Stimulated activated CD8-positive, alpha-beta memory T cell treated with anti-CD3 and anti-CD28 coated beads, Interleukin-7, amount 100 ng/mL, for 1 hour (primary cell): ENCODE measurements around the gene NCBP2.
A peak's percentile ranks its signal among the peaks of the same experiment; 100 is the strongest.

Source experiments
- DNase-seq, 2 donors: peaks; one replicate each; pipeline ENCODE4 v3.0.0-alpha.2; 2020; ENCODE audit warnings: low read depth in 2 of 2

NCBP2 gene

DNA sequence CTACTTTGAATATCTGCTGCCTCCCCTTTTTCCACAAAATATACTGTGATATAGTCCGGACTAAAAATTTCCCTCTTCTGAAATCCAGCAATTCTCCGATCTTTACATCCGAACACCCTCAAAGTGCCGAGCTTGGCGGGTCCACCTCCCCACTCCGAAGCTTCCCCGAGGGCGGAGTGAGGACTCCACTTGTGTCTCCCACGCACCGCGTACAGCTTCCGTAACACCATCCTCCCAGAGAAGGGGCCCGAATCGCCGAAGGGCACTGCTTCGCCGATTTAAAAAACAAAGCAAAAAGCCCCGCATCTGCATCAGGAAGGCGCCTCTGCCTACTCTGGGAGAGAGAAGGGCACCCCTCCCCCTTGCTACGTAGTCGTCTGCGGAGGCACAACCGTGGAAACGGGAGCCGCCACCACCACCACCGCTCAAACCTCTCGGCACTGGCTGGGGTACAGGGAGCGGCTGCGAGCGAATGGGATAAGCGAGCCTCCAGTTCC is 551 bp downstream of the NCBP2 start:
- DNase-seq, result peak; percentile 17 to 32

DNA sequence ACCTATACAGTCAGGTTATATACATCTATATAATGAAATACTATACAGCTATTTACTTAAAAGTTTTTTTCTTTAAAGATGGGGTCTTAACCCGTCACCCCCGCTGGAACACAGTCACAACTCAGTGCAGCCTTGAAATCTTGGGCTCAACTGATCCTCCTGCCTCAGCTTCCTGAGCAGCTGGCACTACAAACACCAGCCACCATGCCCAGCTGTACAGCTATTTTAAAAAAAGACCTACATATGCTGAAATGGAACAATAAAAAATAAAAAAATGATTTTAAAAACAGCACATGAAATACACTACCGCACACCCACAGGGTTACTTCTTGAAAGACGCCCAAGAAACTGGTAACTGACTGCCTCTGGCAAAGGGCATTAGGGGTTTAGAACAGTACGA is 3.8 kb downstream of the NCBP2 start:
- no peak for DNase-seq

DNA sequence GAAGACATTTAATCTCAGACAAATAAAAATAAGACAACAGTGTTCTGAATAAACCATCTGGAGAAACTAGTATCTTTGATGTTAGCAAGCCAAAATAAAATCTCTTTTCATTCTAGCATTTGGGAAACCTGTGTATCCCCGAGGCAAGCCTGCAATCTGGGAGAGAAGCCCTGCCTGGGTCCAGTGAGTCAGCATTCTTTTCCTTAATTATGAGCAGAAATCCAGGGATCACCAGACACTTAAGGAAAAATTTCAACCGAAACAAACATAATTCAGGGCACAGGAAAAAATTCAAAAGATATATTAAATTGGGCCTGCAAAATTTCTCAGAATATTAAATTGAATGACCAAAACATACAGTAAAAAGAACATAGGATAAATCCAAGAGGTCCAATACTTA is 4.2 kb downstream of the NCBP2 start:
- no peak for DNase-seq

DNA sequence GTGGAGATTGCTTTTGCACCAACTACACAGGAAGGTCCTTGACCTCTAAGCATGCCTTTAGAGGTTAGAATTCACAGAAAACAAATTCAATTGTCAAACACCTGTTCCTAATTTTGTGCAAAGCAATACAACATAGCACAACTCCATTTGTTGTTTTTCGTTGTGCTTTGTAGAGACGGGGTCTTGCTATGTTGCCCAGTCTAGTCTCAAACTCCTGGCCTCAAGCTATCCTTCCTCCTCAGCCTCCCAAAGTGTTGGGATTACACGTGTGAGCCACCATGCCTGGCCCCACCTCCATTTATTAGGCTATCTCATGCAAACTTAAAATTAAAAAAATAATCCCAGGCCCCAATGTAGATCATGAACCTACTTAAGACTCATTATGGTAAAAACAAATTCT is 6.0 kb downstream of the NCBP2 start:
- DNase-seq, result no peak

DNA sequence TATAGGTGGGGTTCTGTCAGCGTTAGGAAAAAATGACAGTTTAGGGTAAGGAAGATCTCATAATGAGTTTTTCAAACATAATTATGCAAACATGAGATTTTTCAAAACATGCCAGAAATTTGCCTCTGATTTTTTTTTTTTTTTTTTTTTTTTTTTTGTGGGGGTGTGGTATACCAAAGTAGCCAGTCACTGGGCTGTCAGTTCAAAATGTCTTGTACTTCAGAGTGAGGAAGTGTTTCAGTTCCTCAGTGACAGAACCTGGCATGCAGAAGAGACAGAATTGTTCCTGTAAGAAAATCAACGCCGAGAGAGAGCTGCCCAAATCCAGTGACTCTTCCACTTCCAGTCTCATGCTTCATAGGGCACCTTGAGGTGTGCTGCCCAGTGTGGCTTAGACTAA is 9.7 kb downstream of the NCBP2 start:
- DNase-seq, result no peak

DNA sequence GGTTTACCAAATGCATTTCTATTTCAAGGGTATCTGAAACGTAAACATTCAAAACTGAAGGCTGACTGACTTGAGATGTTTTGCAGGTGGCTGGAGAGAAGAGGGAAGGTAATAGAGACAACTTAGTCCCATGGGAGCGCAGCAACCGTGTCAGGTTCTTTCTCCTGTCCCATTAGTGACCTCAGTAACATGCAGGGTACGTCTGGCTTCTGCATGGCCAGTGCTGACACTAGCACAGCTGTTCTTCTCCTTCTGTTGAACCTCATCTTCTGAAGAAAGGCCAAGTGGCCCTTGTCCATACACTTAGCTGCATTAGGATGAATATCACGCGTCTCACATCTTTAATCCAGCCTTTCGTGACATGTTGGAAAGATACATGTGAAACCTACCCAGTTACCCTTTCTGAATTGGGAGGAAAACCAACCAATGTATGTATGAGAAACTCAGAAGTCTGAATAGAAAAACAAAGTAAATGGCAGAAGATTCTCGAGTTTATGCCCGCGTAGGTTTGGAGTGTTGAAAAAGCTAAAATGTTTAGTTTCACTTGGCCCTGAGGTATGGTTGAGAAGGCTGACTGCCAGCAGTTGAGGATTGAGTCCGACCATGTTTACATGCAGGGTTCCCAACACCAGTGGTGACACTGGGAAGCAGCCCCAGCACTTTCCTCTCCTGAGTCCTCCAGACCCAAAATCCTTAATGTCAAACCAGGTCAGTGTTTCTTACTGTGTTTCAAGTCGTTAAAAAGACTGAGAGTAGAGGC is 10.3 kb downstream of the NCBP2 start:
- DNase-seq, result no peak

DNA sequence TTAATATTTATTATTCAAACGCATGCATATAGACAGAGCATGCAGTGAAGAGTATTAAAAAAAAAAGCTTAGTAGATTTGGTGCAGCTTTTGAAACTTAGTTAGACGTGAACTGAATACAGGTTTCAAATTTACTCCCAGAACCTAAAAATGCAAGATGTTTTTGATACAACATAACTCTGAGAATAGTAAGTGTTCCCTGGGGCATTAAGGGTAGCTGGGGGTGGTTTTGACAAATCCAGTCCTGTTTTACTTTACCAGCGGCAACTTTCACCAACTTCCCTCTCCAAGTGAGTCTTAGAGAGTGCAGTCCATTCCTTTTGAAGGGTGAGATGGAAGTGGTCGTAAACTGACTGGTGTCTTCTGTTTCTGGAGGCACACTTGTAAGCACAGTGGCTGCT is 11.2 kb downstream of the NCBP2 start:
- DNase-seq, result no peak

DNA sequence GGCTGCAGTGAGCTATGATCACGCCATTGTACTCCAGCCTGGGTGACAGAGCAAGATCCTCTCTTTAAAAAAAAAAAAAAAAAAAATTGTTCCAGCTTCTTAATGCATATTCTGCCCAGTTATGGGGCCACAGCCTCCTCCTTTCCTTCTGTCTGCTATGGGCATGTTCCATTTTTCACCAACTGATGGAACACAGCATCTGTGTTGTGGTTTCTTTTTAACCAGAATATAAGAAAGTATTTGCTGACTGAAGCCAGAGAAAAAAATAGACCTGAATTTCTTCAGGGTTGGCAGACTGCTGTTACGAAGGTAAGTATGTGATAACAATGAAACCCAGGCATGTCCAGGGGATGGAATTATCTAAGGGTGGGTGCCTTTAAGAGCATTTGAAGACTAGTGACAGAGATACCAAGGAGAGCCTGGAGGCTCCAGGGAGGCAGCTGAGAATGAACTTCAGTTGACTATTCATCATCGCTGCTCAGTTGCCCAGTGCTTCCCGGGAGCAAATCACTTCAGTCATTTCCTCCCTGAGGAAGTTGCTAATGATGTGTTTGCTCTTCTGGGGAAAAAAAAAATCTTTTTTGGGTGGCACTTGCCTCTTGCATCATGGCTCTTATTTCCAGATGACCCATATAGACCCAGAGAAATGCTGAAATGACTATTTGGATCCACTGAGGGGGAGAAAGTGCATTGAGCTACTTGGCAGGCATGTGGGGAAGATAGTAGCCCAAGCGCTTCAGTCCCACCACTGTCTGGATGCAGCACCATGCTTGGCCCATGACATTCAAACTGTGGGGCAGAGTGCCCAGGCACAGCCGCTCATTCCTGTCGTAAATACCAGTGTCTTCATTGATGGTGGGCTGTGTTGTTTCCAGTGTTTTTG is 14.5 kb downstream of the NCBP2 start:
- DNase-seq, result no peak

DNA sequence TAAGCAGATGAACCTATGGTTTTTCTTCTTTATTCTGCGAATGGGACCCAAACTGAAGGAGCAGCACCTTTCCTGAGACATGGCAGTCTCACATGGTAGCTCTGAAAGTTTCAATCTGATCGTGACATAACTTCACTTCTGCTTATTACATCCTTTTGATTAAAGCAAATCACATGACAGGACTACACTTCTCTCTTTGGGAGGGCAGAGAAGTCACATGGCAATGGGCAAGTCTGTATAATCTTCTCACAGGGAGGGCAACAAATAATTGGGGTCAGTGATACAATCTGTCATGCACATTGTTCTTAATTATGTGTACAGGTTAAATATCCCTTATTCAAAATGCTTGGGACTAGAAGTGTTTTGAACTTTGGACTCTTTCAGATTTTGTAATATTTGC is 21.6 kb downstream of the NCBP2 start:
- DNase-seq, result no peak

DNA sequence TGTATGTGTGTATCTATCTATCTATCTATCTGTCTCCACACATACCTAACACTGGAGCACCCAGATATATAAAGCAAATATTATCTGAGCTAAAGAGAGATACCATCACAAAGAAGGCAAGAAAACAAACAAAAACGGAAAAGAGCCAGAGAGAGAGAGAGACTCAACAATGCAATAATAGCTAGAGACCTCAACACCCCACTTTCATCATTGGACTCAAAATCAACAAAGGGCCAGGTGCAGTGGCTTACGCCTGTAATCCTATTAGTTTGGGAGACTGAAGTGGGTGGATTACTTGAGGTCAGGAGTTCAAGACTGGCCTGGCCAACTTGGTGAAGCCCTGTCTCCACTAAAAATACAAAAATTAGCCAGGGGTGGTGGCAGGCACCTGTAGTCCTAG is 23.4 kb downstream of the NCBP2 start:
- no peak for DNase-seq

DNA sequence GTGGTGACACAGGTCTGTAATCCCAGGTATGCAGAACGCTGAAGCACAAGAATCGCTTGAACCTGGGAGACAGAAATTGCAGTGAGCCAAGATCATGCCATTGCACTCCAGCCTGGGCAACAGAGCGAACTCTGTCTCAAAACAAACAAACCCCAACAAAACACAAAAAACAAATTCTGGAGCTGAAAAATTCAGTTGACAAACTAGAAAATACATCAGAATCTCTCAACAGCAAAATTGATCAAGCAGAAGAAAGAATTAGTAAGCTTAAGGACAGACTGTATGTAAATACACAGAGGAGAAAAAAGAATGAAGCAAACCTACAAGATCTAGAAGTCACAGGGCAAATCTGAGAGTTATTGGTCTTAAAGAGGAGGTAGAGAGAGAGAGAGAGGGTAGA is 25.3 kb downstream of the NCBP2 start:
- no peak for DNase-seq

DNA sequence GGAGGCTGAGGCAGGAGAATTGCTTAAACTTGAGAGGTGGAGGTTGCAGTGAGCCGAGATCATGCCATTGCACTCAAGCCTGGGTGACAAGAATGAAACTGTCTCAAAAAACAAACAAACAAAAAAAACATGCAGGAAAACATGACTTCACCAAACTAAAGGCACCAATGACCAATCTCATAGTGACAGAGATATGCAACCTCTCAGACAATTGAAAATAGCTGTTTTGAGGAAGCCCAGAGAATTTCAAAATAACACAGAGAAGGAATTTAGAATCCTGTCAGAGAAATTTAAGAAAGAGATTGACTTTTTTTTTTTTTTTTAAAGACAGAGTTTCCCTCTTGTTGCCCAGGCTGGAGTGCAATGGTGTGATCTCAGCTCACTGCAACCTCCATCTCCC is 26.1 kb downstream of the NCBP2 start:
- no peak for DNase-seq

DNA sequence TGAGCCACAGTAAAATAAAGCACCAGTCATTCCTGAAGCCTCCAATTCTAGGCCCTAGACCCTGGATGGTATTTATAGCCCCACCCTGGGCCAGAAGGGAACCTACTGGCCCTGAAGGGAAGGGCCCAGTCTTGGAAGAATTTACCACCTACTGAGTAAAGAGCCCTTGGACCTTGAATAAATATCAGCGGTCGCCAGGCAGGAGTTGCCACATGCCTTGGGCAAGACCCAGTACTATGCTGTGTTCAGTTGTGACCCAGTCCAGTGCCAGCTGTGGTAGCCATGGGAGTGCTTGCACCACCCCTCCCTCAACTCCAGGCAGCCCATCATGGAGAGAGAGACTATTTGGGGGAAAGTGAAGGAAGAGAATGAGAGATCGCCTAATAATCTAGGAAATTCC is 27.0 kb downstream of the NCBP2 start:
- no peak for DNase-seq

DNA sequence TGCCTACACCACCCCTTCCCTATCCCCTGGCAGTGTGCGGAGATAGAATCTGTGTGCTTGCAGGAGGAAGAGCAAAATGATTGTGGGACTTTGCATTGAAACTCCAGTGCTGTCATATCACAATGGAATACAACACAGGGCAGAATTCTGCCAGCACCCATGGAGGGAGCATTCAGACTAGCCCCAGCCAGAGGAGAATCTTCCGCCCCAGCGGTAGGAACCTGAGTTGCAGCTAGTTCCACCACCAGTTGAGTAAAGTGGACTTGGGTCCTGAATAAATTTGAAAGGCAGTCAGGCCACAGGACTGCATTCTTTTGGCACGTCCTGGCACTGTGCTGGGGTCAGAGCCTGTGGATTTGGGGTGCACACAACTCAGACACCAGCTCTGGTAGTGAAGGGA is 27.5 kb downstream of the NCBP2 start:
- no peak for DNase-seq

DNA sequence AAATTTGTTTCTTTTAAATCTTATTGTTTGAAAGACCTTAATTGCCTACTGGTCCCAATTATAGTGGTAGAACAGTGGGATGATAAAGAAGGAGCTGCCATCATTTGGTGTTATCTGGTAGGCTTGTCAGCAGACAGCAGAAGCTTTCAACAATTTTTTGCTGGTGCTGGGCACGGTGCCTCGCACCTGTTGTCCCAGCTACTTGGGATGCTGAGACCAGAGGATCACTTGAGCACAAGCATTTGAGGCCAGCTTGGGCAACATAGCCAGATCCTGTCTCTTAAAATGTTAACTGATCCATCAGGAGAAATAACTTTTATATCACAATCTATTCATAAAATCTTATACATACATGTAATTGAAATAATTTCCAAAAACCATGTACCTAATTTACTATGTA is 38.6 kb downstream of the NCBP2 start:
- no peak for DNase-seq

DNA sequence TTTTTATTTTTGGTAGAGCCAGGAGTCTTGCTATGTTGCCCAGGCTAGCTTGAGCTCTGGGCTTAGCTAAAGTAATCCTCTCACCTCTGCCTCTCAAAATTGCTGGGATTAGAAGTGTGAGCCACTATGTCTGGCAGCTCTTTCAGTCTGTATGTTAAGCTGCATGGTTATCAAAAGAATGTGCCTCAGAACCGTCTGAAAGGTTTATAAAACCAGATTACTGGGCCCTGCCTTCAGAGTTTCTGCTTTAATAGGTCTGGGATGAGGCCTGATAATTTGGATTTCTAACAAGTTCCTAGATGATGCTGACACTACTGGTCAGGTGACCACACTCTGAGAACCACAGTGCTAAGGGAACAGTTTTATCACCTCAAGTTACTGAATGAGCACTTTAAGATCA is 40.0 kb downstream of the NCBP2 start:
- no peak for DNase-seq

DNA sequence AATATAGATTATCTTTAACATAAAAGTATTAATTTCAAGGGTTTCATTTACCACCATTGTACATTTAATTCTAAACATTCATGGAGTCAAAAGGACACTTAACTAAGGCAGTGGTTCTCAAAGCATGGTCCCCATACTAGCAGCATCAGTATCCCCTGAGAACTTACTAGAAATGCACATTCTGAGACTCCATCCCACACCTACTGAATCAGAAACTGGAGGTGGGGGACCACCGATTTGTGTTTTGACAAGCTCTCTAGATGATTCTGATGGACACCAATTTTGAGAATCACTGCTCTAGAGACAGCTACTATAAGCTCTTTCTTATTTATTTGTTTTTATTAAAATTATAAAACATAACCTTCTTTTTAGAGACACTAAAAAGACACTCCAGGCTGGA is 40.6 kb downstream of the NCBP2 start:
- no peak for DNase-seq

DNA sequence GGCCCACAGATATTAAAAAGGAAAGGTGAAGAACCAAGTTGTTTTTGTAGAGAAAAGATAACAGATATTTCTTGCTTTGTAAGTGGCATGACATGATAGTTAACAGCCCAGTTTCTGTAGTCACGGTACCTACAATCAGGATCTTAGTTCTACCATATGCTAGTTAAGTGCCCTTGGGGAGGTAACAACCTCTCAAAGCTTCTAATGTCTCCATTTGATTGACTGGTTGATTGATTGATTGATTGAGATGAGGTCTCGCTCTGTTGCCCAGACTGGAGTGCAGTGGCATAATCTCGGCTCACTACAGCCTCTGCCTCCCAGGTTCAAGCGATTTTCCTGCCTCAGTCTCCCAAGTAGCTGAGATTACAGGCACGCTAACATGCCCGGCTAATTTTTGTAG is 46.1 kb downstream of the NCBP2 start:
- DNase-seq, result no peak

DNA sequence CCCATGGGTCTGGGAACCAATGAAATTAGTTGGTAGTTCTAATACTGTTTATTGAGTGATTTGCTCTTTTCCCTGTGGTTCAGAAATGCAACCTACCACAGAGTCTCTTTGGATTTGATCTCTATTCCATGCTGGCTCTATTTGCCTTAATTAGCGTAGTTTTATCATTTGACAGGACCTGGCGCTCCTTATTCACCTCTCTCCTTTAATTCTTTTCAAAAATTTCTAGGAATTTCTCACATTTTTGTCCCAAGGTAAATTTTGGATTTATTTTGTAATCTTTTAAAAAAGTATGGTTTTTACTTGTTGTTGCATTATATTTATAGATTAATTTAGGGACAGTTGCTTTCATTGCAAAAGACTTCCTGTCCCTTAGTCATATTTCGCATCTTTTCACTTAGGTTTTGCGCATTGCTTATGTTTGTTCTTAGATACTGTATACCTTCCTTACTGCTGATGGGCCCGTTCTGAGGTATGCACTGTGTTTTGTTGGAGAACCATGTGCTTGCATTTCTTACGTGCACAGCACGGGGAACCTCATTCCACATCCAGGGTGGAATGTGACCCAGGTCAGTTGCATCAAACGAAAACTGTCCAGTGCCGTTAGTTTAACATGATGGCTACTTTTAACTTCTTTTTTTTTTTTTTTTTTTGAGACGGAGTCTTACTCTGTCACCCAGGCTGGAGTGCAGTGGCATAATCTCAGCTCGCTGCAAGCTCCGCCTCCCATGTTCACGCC is 47.6 kb downstream of the NCBP2 start:
- no peak for DNase-seq

DNA sequence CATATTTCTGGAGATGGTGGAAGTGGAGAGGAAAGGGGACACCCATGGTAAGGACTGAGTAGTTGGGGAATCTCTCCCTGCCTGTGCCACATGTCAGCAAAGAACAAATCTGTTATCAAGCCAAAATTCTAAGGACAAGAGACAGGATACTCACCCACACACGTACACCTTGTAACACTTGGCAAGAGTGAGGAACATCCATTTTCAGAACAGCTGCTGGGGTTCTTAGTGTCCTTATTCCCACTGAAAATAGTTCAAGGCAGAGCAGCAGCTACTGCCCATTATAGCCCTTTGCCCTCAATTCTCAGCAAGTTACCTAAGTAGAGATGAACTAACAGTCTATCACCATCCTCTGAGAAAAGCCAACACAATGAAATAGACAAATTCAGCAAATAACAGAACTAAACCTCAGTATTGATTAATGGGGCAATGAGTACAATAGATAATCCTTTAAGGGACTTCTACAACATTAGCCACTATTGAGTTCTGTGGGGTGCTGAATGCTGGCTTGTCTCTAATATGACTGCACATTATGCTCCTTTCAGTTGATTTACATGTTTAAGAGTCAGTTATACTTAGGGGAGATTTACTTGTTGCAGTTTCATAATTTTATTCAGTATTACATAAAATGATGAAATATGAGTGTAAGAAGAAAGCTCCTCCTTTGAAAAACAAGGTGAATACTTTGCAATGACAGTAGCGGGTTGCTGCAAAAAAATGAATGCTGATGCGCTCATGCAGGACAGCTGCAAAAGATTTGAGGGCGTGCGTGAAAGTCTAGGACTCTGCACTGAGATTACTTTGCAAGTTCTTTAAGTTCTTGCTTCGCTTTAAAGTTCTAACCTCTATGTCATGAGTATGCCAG is 52.3 kb downstream of the NCBP2 start:
- no peak for DNase-seq

DNA sequence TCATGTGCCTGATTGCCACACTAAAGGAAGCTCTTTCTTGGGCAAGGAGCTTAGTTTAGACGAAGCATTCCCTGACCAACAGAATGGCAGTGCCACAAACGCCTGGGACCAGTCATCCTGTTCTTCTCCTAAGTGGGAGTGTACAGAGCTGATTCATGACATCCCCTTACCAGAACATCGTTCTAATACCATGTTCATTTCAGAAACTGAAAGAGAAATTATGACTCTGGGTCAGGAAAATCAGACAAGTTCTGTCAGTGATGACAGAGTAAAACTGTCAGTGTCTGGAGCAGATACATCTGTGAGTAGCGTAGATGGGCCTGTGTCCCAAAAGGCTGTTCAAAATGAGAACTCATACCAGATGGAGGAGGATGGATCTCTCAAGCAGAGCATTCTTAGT is 56.2 kb downstream of the NCBP2 start:
- no peak for DNase-seq
